ENCODE data around the gene TNP1. TPM values are rescaled to one million over a fixed set of nuclear protein-coding genes. Genes with fewer than 3 reads are reported as not detected.

TNP1 gene
- total and polyA plus RNA-seq, 7 donors: not detected

- Histone ChIP-seq H3K9me3 (no peaks in the 10 kb centered on the region), H3K27me3 (no peaks in the 10 kb centered on the region), H3K4me3 (no peak overlapping the region), H3K27ac (peak overlapping the region in 2 of 4 donors; percentile 27 to 56), H3K4me1 (peaks cover 0 to 26% (median 21%) of the 10 kb centered on the region in 4 donors), H3K36me3 (no peaks in the 10 kb centered on the region)
- no peak for DNase-seq
- 92 to 94% methylated on average over 2 of the region's 2 CpGs for WGBS, 2 donors
- TF ChIP-seq CTCF (IDR thresholded peaks at IDR 0.05) (no peak), POLR2A (IDR thresholded peaks at IDR 0.05) (no peak), POLR2AphosphoS5 (IDR thresholded peaks at IDR 0.05) (no peak), EP300 (IDR thresholded peaks at IDR 0.05) (no peak)
- intact Hi-C loops (cut with DNase I): no loop called here
Observed at GRCh38 chr2:216884347-216884746, 24.5 kb upstream of the TNP1 start.

GRCh38 chr2:216882876-216883275, 23.0 kb upstream of the TNP1 start:
- Histone ChIP-seq H3K36me3 (no peaks in the 10 kb centered on the region), H3K4me3 (no peak overlapping the region), H3K9me3 (no peaks in the 10 kb centered on the region), H3K27ac (peak overlapping the region in 3 of 4 donors; percentile 27 to 56 (median 27)), H3K4me1 (peaks cover 0 to 17% (median 15%) of the 10 kb centered on the region in 4 donors), H3K27me3 (no peaks in the 10 kb centered on the region)
- no peak for DNase-seq
- TF ChIP-seq CTCF (IDR thresholded peaks at IDR 0.05) (no peak), POLR2A (IDR thresholded peaks at IDR 0.05) (no peak), EP300 (IDR thresholded peaks at IDR 0.05) (no peak), POLR2AphosphoS5 (IDR thresholded peaks at IDR 0.05) (no peak)
- WGBS, 2 donors: 88 to 90% methylated on average over 6 of the region's 6 CpGs
- intact Hi-C loops (cut with DNase I): no loop called here

GRCh38 chr2:216881411-216881810, 21.5 kb upstream of the TNP1 start:
- Histone ChIP-seq H3K36me3 (no peaks in the 10 kb centered on the region), H3K27me3 (no peaks in the 10 kb centered on the region), H3K27ac (no peak overlapping the region), H3K9me3 (no peaks in the 10 kb centered on the region), H3K4me3 (no peak overlapping the region), H3K4me1 (peaks cover 0 to 17% (median 15%) of the 10 kb centered on the region in 4 donors)
- no peak for TF ChIP-seq POLR2AphosphoS5 (IDR thresholded peaks at IDR 0.05)
- TF ChIP-seq CTCF (IDR thresholded peaks at IDR 0.05): no peak
- no peak for TF ChIP-seq EP300 (IDR thresholded peaks at IDR 0.05)
- no peak for TF ChIP-seq POLR2A (IDR thresholded peaks at IDR 0.05)
- 66 to 70% methylated on average over 4 of the region's 4 CpGs for WGBS, 2 donors
- intact Hi-C loops (cut with DNase I): no loop called here
- DNase-seq: no peak

- TF ChIP-seq EP300 (IDR thresholded peaks at IDR 0.05) (no peak), CTCF (IDR thresholded peaks at IDR 0.05) (no peak), POLR2AphosphoS5 (IDR thresholded peaks at IDR 0.05) (no peak), POLR2A (IDR thresholded peaks at IDR 0.05) (no peak)
- intact Hi-C loops (cut with DNase I): no loop called here
- peaks cover 0 to 17% (median 15%) of the 10 kb centered on the region in 4 donors for H3K4me1 ChIP-seq
Observed at GRCh38 chr2:216880509-216881184, 20.8 kb upstream of the TNP1 start.

More at GRCh38 chr2:216880509-216881184, 20.8 kb upstream of the TNP1 start:
- H3K9me3 ChIP-seq: no peaks in the 10 kb centered on the region
- no peak overlapping the region for H3K27ac ChIP-seq
- 67 to 72% methylated on average over 7 of the region's 7 CpGs for WGBS, 2 donors
- H3K27me3 ChIP-seq: no peaks in the 10 kb centered on the region
- no peak overlapping the region for H3K4me3 ChIP-seq
- H3K36me3 ChIP-seq: no peaks in the 10 kb centered on the region
- no peak for DNase-seq
